Measurements from ENCODE around the gene DSC2. TPM values are rescaled to one million over a fixed set of nuclear protein-coding genes. Genes with fewer than 3 reads are reported as not detected.

Gene DSC2
- total and polyA plus RNA-seq, 8 donors, result 8.9 to 21.0 (median 16.2) TPM

DNA sequence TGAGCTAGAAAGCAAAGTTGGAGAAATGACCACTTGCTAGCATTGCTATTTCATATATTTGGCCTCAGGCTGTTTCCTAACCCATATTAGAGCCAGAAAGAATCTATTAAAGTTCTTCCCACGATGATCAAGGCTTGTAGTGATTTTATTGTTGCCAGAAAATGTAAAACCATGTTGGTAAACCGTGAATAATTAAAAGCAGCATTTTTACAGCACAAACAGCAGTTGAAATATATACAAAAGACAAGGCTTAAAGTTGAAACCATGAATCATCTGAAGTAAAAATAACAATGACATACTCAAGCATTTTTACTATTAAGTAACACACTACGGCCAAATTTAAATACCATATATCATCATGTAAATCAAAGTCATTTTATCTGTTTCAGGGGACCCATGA lies 32.0 kb downstream of the DSC2 start:
- TF ChIP-seq, protein P1, sequence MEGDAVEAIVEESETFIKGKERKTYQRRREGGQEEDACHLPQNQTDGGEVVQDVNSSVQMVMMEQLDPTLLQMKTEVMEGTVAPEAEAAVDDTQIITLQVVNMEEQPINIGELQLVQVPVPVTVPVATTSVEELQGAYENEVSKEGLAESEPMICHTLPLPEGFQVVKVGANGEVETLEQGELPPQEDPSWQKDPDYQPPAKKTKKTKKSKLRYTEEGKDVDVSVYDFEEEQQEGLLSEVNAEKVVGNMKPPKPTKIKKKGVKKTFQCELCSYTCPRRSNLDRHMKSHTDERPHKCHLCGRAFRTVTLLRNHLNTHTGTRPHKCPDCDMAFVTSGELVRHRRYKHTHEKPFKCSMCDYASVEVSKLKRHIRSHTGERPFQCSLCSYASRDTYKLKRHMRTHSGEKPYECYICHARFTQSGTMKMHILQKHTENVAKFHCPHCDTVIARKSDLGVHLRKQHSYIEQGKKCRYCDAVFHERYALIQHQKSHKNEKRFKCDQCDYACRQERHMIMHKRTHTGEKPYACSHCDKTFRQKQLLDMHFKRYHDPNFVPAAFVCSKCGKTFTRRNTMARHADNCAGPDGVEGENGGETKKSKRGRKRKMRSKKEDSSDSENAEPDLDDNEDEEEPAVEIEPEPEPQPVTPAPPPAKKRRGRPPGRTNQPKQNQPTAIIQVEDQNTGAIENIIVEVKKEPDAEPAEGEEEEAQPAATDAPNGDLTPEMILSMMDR (IDR thresholded peaks at IDR 0.05), result no peak
- ATAC-seq (no peak), DNase-seq (no peak)
- no peaks in the 10 kb centered on the region for H3K4me1 ChIP-seq
- no peaks in the 10 kb centered on the region for H3K9me3 ChIP-seq
- intact Hi-C loops (cut with DNase I), result no loop called here
- peaks cover 0 to 4% of the 10 kb centered on the region in 2 donors for H3K36me3 ChIP-seq
- H3K4me3 ChIP-seq, result no peak overlapping the region
- no peaks in the 10 kb centered on the region for H3K27me3 ChIP-seq
- H3K27ac ChIP-seq, result no peak overlapping the region

DNA sequence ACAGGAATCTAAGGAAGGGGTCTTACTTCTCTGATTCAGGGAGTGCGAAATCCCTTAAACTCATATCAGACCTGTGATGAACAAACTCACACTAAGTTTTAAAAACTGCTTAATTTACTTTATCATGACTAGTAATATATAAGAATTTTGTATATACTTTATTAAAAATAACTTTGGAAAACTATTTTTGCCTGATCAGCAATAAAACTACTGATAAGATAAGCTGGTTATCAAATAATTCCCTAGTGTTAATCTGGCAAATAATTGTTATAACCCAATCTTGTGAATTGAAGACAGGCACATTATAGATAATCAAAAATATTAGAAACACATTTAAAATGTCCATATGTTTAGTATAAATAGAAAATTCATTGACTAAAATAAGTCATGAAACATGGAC lies 36.0 kb downstream of the DSC2 start:
- DNase-seq (no peak), ATAC-seq (no peak)
- H3K27me3 ChIP-seq, result no peaks in the 10 kb centered on the region
- no peak overlapping the region for H3K4me3 ChIP-seq
- TF ChIP-seq, protein P1 (IDR thresholded peaks at IDR 0.05), result no peak
- intact Hi-C loops (cut with DNase I), result no loop called here
- H3K27ac ChIP-seq, result no peak overlapping the region
- no peaks in the 10 kb centered on the region for H3K9me3 ChIP-seq
- H3K36me3 ChIP-seq, result peaks cover 0 to 4% of the 10 kb centered on the region in 2 donors
- no peaks in the 10 kb centered on the region for H3K4me1 ChIP-seq

DNA sequence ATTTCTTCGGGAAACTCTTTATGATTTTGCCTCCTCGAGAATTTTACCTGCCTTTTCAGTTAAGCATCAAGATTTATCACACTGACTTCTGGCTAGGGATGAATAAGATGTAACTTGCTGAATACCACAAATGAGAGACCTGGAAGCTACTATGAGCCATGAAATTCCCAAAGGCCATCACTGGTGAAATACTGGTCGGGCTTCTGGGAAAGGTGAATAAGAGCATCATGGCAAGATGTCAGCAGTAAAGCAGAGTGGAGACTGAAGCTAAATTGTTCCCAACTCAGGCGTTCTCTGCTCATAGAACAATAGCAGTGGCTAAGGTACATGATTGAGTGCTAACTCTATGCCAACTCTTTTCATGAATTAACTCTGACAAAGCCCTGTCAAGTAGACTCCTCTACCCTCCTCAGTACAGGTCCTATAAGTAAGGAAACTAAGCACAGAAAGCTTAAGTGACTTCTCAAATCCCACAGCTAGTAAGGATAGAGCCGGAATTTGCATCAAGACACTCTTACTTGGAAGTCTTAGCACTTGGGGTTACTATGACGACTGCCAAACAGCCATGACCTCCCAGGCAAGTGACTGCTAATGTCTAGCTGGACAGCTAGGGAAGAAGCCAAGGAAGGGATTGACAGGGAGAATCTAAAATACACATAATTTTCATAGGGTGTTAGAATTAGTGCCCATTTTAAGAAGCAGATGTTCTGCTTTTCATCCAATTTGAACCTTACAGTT lies 37.0 kb downstream of the DSC2 start:
- Histone ChIP-seq H3K36me3 (no peaks in the 10 kb centered on the region), H3K4me1 (no peaks in the 10 kb centered on the region), H3K27me3 (no peaks in the 10 kb centered on the region), H3K4me3 (no peak overlapping the region), H3K9me3 (no peaks in the 10 kb centered on the region), H3K27ac (no peak overlapping the region)
- intact Hi-C loops (cut with DNase I), result no loop called here
- ATAC-seq (peak; percentile 66), DNase-seq (no peak)
- TF ChIP-seq, protein P1 (IDR thresholded peaks at IDR 0.05), result no peak

DNA sequence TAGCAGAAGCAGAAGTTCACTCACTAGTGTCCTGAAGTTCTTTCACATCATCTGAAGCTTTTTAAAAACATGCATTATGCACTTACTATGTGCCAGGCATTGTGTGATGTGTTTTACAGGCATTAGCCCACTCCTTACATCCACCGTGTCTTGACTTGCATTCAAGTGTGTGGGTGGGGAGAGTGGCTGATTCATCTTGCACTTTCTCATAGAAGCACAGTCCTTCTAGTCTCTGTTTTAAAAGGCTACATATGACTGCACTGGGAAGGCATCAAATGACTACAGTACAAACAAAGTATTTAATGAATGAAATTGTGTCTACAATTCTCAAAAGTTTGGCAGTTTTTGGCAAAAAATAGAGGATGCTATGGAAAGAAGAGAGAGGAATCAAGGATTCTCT lies 38.1 kb downstream of the DSC2 start:
- Histone ChIP-seq H3K27me3 (no peaks in the 10 kb centered on the region), H3K9me3 (no peaks in the 10 kb centered on the region), H3K4me1 (no peaks in the 10 kb centered on the region), H3K4me3 (no peak overlapping the region), H3K36me3 (no peaks in the 10 kb centered on the region), H3K27ac (no peak overlapping the region)
- DNase-seq, result no peak
- TF ChIP-seq, protein P1 (IDR thresholded peaks at IDR 0.05), result no peak
- intact Hi-C loops (cut with DNase I), result no loop called here
- ATAC-seq, result peak; percentile 50

DNA sequence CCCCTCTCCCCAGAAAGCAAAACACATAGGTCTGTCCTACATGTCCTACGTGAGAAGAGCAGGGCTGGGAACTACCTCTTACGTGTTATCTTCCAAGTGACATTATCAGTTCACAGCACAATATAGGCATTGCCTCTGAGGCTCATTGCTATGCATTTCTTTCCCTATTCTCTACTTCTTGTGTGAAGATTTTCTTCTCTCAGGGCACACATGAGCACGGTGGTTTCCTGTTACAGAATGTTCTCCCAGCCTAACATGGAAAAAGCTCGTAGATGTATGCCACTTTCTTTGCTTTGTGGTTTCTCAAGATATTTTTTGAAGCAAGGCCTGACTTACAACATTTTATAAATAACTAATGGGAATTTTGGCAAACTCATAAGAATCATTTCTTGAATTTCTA lies 40.3 kb downstream of the DSC2 start:
- TF ChIP-seq, protein P1 (IDR thresholded peaks at IDR 0.05), result no peak
- no peaks in the 10 kb centered on the region for H3K36me3 ChIP-seq
- intact Hi-C loops (cut with DNase I), result no loop called here
- peak in 1 of 4 donors; percentile 13 for DNase-seq
- H3K4me3 ChIP-seq, result no peak overlapping the region
- H3K4me1 ChIP-seq, result no peaks in the 10 kb centered on the region
- peak; percentile 29 for ATAC-seq
- H3K27me3 ChIP-seq, result no peaks in the 10 kb centered on the region
- H3K27ac ChIP-seq, result no peak overlapping the region
- no peaks in the 10 kb centered on the region for H3K9me3 ChIP-seq

Measured in left lung (tissue), 10 donors.